Right lobe of liver (tissue), 4 donors: ENCODE measurements around the gene LRRC7.

Experiments used
- POLR2A ChIP-seq: fragments of 450-650 bp; IDR thresholded peaks from one replicate; pipeline ENCODE4 v1.6.1; 2017; ENCODE audit warnings: antibody characterized with exemption, mild to moderate bottlenecking
- TF ChIP-seq, protein P1 (sequence below), 4 donors: fragments of 200-600 bp in 3 of 4; fragments of 450-650 bp in 1 of 4; IDR thresholded peaks; one replicate each; pipeline versions ENCODE4 v1.5.1 to v1.8.0; 2016 to 2022; ENCODE audit warnings: antibody characterized with exemption in 4 of 4, mild to moderate bottlenecking in 2 of 4
- donor health status: DM: no; HTN: no; CAD: no.
- donor health status: DM: no; HTN: no; CAD: no.
- donor health status: DM: no; HTN: yes; CAD: no.

DNA sequence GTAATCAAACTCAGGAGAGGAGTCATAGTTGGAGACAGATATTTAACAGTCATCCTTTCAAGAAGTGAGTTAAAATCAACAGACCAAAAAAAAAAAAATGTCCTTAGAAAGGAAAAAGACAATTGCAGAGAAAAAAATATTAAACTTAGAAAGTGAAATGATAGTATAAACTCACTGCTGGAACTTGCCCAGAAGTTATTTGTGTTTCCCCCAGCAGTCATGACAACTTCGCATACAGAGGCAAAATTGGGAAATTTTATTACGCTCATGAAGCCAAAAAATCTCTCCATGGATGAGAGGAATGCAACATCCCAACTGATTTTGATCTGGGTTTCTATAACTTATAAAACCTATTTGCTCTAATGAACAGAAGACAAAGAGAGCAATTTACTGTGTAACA is 198.2 kb downstream of the LRRC7 start:
- TF ChIP-seq POLR2A = no peak
- TF ChIP-seq, protein P1, sequence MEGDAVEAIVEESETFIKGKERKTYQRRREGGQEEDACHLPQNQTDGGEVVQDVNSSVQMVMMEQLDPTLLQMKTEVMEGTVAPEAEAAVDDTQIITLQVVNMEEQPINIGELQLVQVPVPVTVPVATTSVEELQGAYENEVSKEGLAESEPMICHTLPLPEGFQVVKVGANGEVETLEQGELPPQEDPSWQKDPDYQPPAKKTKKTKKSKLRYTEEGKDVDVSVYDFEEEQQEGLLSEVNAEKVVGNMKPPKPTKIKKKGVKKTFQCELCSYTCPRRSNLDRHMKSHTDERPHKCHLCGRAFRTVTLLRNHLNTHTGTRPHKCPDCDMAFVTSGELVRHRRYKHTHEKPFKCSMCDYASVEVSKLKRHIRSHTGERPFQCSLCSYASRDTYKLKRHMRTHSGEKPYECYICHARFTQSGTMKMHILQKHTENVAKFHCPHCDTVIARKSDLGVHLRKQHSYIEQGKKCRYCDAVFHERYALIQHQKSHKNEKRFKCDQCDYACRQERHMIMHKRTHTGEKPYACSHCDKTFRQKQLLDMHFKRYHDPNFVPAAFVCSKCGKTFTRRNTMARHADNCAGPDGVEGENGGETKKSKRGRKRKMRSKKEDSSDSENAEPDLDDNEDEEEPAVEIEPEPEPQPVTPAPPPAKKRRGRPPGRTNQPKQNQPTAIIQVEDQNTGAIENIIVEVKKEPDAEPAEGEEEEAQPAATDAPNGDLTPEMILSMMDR (IDR thresholded peaks at IDR 0.05) = no peak
